Stimulated activated naive CD4-positive, alpha-beta T cell treated with Interleukin-2 at 50 U/mL for 16 hours (primary cell): ENCODE results near the gene EPAS1.

Experiments
- DNase-seq: peaks from one replicate; lab custom pipeline; 2025; lab: John Stamatoyannopoulos, UW

The EPAS1 gene

DNA sequence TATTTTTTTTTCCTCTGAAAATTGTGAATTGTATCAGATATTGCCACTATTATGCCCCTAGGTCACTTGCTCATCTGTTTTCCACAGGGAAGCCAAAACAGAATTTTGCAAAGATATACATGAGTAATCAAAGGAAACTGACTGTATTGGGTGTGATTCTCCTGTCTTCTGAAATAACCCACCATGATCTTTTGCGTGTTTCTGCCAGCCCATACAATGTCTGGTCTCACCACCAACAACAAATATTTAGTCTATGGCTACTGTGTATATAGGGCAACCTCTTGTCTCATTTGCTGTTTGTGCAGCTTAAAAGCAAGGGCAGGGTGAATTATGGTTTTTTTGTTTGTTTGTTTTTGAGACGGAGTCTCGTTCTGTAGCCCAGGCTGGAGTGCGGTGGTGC is 26.5 kb downstream of the EPAS1 start:
- no peak for DNase-seq

DNA sequence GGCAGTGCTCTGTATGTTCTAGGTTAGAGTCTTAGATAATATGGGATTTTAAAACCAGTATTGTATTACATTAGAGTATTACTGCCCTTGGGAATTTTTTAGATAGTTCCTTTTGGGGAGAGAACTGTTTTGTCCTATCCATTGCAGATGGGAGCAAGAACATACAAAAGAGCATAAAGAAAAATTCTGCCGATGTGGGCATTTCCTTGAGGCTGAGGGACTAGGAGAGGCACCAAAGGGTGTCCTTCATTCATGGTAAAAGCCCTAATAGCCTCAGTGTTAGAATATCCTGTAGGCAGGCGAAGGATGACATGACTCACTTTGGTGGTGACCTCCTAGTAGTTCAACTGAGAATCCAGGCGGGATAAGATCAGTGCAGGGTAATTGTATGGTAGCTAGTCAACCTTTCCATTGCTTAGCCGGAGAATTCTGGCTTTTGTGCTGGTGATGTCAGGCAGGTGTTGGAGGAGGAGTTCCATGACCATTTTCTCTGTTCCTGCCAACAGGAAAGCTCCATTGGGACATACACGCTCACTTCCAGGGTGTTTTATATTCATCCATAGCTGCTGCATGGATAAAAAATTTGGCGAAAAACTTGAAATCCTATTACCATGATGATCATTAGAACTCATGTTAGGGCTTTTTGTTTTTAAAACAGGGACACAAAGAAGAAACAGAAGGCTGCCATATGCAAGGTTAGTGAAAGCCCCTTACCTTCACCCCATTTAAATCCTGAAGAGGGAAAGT is 28.1 kb downstream of the EPAS1 start:
- DNase-seq = no peak

DNA sequence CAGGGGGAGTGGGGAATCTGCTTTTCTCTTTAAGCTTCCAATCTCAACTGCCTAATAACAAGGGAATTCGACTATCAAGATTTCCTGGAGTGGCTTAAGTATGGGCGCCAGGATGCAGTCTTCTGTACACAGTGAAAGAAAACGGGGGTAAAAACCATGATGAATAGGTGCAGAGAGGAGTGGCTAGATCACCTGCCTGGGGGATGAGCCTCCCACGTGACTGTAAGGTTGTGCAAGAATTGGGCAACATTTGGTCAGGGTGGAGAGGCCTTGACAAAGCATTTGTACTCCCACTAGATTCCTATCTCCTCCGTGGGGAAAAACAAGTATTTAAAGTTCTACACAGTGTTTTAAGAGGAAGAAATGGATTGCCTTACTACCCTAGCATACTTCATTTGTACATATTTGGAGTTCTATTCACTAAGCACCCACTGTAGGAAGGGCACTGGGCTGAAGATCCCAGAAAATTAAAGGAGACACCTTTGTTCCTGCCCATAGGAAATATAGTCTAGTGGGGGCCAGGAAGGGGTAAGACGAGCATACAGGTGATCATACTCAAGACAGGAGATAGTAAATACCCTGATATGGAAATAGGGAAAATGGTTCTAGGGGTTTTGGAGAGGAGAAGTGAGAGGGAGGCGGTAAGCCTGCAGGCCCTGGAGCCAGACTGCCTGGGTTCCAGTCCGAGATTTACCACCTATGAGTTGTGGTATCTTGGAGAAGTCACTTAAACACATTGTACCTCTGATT is 29.2 kb downstream of the EPAS1 start:
- DNase-seq = no peak

DNA sequence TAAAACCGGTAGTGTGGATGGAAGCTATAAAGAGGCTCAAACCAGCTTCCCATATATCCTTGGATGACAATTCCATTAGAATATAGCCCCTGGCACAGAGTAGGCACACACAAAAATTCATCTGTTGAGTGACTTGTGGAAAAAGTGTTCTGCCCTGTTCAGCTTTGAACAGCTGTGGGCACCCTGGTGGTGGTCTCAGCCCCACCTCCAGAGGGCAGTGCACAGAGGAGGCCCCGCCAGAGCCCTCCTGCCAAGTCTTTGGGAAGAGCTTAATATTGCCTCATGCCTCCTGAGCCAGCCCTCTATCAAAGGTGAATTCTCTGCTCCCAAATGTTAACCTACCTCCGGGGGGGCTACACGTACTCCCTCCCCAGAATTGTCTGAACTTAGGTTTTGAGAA is 30.4 kb downstream of the EPAS1 start:
- DNase-seq = no peak

DNA sequence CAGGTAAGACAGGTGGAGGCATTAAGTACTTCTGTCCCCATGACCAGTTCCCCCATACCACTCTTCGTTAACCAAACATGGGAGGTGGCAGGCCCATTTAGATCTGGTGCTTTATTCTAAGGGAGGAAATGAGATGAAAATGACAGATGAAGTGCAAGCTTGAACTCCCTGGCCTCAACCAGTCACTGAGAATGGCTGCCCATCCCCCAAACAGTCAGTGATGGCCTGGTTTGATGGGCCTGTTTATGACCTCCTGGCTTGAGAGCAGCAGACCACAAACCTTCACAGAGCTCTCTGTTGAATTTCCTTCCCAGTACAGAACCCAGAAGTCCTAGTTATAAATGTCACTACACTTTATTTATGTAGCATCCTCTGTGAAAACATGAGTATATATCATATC is 31.1 kb downstream of the EPAS1 start:
- no peak for DNase-seq

DNA sequence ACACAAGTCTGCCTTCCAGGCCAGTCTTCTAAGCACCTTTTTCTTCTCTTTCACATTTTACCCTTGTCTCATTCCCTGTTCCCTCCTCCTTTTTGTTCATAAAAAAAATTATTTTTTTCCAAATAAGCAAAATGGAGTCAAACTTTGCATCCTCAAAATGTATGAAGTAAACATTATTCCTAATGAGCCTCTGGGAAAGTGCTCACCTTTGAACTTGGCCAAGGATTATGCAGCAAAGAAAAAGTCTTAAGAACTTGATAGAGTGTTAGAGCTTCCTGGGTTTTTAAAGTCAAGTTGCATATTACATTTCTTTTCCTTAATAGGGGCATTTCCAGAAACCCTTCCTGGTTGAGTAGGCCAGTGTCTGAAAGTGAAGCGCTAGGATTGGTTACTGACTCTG is 31.6 kb downstream of the EPAS1 start:
- no peak for DNase-seq

DNA sequence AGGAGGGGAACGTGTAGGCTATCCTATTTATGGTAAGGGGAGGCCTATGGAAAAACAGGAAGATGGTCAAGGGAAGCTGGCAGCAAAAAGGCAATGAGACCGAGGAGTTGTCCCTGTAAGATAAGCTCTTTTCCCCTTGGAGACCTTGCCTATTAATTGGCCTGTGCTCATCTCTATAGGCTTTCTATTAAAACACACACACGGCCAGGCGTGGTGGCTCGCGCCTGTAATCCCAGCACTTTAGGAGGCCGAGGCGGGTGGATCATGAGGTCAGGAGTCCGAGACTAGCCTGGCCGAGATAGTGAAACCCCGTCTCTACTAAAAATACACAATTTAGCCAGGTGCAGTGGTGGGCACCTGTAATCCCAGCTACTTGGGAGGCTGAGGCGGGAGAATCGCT is 32.1 kb downstream of the EPAS1 start:
- DNase-seq = no peak

DNA sequence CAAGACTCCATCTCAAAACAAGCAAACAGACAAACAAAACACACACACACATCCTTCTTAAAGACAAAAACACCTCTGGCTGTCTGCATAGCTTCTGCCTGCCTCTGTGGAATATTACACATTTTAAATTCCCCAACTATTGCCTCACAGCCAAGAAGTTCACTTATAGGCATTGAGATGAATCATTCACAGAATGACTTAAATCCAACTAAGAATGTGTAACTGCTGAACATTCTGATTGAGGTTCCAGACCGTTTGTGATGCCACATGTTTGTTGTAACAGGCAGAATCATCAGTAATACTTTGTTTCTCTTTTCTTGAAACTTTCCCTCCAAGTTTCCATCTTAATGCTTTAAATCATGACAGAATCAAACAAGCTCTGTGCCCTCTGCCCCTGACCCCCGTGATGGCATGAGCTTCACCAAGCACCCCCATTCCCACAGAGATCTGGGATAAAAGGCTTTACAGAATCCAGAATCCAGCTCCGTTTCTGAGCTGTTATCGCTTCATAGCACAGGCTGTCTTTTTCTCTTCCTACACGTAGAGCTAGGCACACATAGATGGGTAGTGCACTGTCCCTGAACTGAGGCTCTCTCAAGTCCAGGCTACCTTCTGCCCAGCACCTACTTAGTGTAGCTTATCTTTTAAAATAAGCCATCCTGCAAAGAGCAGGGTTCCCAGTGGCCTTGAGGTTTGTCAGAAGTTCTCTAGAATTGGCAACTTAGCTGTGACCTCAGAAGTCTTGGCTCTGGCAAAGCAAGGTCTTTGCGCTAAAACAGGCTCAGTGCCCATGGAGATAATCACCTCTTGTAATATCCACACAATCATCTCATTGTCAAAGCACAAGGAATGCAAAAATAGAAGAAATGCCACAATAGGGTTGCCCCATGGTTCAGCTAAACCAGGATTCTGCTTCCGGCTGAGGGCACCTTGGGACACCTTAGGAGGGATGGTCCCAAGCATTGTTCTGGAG is 32.9 kb downstream of the EPAS1 start:
- no peak for DNase-seq

DNA sequence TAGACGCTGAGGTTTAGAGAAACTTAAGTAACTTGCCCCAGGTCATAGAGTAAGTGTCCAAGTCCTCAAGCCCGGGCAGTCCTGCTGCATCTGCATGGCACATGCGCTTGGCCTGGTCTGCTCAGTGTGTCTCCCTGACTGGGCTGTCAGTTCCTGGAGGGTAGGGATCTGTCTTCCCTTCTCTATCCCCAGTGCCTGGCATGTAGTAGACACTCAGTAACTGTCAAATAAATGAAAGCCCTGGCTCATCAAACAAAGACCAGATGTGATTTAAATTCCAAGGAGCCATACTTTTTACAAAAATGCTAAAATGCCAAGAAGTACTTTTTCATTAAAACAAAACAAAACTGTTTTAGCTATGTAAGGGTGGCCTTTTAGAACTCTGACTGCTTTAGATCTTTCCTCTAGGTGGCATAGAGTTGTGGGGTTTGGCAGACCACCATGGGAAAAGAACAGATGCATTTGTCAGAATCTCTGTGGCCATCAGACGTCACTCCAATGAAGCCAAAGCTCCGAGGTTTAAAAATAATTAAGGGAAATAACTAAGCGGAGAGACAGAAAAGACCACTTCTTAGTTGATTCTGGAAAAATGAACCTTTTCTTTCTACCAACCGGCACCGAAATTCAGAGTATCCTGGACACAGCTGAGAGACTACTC is 34.0 kb downstream of the EPAS1 start:
- no peak for DNase-seq

DNA sequence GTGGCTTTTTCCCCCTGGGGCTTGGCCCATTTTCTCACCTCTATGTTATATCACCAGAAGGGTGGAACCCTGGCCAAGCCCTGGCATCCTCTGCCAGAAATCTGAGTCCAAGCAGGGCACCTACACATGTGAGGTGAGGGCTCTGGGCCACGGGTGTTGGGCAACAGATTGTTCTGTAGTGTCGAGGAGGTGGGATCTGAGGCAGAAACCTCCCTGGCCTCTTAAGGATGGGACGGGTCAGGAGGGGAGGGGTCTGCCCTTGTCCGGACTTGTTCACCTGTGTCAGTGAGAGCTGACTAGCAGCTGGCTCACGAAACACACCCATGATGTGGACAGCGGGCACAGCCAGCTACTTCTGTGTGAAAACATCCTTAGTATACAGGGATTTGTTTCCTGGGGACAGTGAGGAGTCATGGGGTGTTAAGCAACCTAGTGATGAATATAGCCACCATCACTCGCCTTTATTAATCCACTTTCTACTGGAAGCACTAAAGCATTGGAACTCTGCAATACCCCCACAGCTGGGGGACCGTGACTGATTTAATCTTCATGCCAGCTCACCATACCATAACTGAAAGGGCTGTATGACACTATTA is 35.6 kb downstream of the EPAS1 start:
- DNase-seq = no peak

DNA sequence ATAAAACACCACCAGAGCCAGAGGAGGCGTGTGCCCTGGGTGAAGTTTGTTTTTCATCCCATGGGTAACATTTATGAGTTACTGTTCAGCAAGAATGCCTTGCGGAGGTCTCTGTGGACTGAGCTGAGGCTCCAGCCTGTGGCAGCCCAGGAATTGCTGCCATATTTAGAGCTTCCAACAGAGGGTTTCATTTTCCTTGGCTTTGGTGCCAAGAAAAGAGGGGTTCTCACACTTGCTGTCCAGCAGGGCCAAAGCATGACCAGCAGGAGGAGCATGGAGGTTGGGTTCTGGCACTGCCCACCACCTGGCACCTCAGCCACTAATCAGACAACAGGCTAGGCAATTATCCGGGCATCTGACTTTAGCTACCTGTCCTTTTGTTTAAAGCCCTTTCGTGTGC is 36.7 kb downstream of the EPAS1 start:
- no peak for DNase-seq

DNA sequence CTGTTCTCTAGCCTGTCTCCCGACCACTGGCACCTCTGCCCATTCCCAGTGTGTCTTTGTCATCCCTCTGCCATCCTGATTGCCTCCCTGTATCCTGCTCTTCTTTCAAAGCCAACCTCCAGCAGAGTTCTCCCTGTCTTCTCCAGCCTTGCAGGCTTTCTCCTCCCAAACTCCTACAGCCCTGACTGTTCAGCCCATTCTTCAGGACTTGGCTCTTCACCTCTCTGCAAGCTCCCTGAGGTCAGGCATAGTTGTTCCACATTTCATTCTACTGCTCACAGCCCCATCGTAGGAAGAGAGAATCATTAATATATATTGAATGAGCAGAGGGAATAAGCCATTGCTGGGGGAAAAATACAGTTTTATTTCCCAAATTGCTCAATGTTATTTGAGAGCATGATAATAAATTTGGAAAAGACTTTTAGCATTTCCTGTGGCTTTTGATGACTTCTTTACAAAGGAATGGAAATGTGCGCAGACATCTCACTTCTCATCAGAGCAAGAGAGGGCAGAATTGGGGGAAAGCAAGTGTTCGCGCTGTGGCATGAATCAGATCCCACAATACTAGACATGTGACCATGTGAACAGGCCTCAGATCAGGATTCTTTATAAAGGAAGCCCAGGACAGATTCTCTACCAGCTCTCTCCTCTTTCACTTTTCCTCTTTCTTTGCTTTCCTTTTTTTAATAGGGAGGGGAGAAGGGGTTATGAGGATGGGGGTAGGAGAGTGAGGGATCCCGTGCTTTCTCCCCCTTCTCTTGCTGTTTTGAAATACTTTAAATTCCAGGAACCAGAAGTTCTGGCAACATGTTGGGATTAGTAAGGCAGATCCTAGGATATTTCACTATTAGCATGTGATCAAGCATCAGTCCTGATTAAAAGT is 37.4 kb downstream of the EPAS1 start:
- DNase-seq = no peak

DNA sequence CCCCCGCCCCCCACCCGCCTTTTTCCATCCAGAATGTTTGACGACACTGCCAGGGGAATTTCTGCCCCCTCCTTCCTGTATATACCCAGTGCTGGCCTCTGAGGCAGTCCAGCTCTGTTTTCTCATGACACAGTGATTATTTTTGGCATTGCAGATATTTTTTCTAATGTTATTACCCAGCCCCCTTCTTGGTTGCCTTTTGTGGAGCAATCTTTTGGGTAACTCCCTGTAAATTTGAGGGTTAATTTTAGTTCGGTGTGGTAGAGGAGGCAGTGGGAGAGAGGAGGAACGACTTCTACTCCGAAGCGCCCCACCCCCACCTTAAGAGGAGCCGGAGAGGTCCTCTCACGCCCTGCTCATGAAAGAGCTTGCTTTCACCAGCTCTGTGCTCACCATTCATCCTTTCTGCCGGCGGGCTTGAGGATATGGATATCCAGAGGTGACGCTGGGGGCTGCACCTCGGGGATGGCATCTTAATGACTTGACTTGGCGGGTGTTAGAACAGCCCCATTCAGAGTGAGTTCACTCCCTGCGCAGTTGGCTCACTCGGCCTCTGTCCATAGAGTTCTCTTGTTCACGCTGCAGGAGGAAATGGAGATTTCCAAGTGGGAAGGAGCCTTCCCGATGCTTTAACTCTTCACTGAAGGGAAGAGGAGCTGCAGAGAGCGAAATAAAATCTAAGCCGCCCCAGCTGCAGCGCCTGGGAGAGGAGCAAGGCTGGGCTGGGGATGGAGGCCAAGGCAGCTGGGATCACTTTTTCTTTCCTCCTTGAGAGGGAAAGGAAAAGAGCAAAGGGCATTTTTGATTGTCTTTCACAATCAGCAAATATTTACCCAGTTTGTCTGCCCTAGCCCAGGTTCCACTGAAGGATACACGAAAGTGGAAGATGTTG is 38.4 kb downstream of the EPAS1 start:
- no peak for DNase-seq

DNA sequence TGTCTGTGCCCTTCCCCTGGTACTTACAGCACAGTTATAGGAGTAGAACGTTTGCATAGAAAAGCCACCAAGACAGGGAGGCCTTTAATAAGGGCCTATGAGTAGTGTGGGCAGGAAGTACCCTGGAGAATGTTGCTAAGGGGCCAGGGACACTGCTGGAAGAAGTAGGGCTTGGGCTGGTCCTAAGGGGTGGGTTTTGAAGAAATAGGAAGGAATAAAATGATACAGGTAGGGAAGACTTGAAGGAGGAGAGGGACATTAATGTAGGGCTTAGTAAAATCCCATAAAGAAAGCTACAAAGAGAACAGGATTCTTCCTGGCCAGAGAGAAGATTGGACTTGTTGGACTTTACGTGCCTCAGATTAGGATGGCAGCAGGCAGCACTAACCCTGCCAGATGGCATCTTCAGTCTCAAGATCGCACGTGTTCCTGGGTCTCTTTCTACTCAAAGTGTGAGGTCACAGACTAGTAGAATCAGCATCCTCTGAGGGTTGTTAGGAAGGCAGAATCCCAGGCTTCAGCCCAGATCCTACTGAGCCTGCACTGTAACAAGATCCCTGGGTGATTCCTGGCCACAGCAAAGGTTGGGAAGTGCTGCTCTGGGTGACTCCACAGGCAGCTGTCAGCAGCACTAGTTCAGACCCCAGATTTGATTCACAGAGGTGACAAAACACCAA is 39.2 kb downstream of the EPAS1 start:
- DNase-seq = no peak

DNA sequence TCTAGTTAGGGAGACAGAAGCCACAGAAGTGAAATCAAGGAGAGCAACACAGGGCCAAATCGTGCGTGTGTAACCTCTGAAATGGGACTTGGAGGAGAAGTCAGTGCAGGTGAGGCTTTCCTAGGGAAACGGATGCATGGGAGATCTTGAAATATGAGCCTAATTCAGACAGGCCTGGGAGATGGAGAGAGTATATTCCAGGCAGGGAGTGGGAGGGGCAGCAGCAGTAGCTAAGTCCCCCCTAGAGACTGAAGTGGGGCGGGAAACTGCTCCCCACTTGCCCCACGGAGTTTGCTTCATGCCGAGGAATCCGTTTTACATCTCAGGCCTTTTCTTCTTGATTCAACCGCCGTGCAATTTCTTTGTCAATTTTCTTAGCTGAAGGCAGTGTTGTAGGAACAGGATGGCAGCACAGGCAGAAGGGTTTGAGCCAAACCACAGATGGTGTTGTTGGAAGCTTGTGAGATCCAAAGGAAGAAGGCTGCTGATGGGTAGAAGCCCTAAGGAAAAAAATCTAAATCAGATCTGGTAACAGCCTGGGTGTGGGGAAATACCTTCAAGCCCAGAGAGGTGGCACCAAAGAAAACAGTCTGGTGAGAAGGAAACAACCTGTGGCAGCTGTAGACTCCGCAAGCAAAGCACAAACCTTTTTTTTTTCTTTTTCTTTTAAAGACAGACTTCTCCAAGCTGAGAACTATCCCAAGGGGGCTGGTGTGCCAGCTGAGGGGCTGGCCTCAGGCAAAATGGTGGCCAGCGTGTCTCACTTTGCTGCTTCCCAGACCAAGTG is 40.2 kb downstream of the EPAS1 start:
- no peak for DNase-seq

DNA sequence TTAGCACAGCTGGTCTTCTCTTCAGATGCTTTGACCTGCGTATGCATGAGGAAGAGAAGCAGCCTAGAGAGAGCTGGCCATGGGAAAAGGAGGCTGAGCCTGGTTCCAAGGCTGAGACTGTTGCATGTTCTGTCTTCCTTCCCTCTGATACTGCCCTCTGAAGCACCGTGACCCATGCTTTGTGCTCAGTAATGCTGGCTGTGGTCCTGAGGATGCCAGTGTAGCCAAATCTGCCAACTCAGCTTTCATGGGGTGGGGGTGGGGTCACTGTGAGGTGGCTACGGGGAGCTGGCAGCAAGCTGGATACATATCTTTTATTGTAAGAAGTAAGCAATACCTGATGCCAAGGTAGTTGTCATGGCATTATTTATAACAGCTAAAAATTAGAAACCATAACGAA is 41.5 kb downstream of the EPAS1 start:
- no peak for DNase-seq

DNA sequence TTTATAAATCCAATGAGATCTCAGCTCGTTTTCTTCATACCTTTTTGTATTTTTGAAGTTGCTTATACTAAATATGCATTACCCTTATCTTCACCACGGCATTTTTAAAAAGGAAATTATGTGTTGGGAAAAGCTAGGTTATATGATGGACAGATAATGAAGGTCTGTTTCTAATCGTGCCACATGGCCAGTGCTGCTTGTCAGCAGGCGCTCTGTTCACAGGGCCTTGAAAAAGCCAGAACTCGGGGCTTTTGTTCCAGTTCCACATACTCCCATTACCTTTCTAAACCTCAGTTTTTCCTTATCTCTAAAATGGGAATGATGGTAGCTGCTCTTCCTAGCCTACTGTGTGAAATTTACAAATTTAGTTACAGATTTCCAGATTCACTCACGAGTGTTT is 42.0 kb downstream of the EPAS1 start:
- DNase-seq = no peak
